K562 (cell line): ENCODE measurements around the gene ALG12. TPM values are rescaled to one million over a fixed set of nuclear protein-coding genes. Genes with fewer than 3 reads are reported as not detected.

Source experiments
- MAX ChIP-seq: sonication (generic); formaldehyde crosslinking; IDR thresholded peaks from 2 replicates; pipeline ENCODE4 v1.9.0; 2022; ENCODE audit warnings: mild to moderate bottlenecking, missing genetic modification reagents
- POLR2A ChIP-seq: fragments of 450-650 bp; conservative IDR thresholded peaks from 2 replicates; pipeline ENCODE4 v1.6.1; 2016
- VEZF1 ChIP-seq: fragments of 200-800 bp; sonication (Bioruptor generic); IDR thresholded peaks from 2 replicates; pipeline ENCODE4 v1.6.1; 2017; ENCODE audit warnings: missing genetic modification characterization, missing compliant biosample characterization
- ZBTB11 ChIP-seq, 3 experiments: fragments of 200-800 bp in 1 of 3; fragments of 250-450 bp in 1 of 3; fragments of 450-650 bp in 1 of 3; sonication (Bioruptor Pico) in 1 of 3; sonication (Bioruptor generic) in 1 of 3; formaldehyde crosslinking in 1 of 3; IDR thresholded peaks; 2 replicates each; pipeline versions ENCODE4 v1.6.1 to v1.8.0; 2016 to 2022; ENCODE audit warnings: mild to moderate bottlenecking in 2 of 3, missing genetic modification characterization in 2 of 3, missing compliant biosample characterization in 1 of 3, moderate library complexity in 1 of 3
- polyA plus RNA-seq, 8 experiments: library from polyadenylated mRNA; depleted of rRNA in 4 of 8; stranded (reverse) in 5 of 8; unstranded in 3 of 8; fragments of >200 nt; fragmentation: Nextera tagmentation in 2 of 8; fragmentation: Illumina TruSeq in 1 of 8; extraction: Ambion mirVana in 2 of 8; extraction: Trizol in 1 of 8; gene quantifications; 2 replicates each; pipeline versions ENCODE4 v1.2.1 to v1.2.3, GENCODE V29; 2011 to 2014; ENCODE audit warnings: inconsistent platforms in 1 of 8, missing spikeins in 1 of 8
- total RNA-seq, 7 experiments: library from RNA; depleted of rRNA in 6 of 7; stranded (reverse); fragments of >200 nt in 6 of 7; fragmentation: Illumina TruSeq in 2 of 7; extraction: Trizol in 2 of 7; gene quantifications; 2 replicates each; pipeline versions ENCODE4 v1.2.1 to v1.2.3, GENCODE V29; 2011 to 2021; ENCODE audit warnings: low replicate concordance in 1 of 7
- TF ChIP-seq, protein P1 (sequence below): fragments of 450-650 bp; IDR thresholded peaks from 2 replicates; pipeline ENCODE4 v1.6.1; 2016; ENCODE audit warnings: mild to moderate bottlenecking, moderate library complexity
- TF ChIP-seq, protein P2 (sequence below): fragments of 250-450 bp; sonication (Bioruptor Pico); IDR thresholded peaks from 2 replicates; pipeline ENCODE4 v1.4.0; 2020; ENCODE audit warnings: borderline replicate concordance

Gene ALG12
- total and polyA plus RNA-seq, 9 of the 15 experiments (the other 6 are each of a cell fraction or from before 2014, with no cell fraction given), result 0.20 to 8.5 (median 3.4) TPM

GRCh38 chr22:49960159-49961004 is 42.1 kb upstream of the ALG12 start, which contains the start of gene PIM3 (continued):
- TF ChIP-seq, protein P1, sequence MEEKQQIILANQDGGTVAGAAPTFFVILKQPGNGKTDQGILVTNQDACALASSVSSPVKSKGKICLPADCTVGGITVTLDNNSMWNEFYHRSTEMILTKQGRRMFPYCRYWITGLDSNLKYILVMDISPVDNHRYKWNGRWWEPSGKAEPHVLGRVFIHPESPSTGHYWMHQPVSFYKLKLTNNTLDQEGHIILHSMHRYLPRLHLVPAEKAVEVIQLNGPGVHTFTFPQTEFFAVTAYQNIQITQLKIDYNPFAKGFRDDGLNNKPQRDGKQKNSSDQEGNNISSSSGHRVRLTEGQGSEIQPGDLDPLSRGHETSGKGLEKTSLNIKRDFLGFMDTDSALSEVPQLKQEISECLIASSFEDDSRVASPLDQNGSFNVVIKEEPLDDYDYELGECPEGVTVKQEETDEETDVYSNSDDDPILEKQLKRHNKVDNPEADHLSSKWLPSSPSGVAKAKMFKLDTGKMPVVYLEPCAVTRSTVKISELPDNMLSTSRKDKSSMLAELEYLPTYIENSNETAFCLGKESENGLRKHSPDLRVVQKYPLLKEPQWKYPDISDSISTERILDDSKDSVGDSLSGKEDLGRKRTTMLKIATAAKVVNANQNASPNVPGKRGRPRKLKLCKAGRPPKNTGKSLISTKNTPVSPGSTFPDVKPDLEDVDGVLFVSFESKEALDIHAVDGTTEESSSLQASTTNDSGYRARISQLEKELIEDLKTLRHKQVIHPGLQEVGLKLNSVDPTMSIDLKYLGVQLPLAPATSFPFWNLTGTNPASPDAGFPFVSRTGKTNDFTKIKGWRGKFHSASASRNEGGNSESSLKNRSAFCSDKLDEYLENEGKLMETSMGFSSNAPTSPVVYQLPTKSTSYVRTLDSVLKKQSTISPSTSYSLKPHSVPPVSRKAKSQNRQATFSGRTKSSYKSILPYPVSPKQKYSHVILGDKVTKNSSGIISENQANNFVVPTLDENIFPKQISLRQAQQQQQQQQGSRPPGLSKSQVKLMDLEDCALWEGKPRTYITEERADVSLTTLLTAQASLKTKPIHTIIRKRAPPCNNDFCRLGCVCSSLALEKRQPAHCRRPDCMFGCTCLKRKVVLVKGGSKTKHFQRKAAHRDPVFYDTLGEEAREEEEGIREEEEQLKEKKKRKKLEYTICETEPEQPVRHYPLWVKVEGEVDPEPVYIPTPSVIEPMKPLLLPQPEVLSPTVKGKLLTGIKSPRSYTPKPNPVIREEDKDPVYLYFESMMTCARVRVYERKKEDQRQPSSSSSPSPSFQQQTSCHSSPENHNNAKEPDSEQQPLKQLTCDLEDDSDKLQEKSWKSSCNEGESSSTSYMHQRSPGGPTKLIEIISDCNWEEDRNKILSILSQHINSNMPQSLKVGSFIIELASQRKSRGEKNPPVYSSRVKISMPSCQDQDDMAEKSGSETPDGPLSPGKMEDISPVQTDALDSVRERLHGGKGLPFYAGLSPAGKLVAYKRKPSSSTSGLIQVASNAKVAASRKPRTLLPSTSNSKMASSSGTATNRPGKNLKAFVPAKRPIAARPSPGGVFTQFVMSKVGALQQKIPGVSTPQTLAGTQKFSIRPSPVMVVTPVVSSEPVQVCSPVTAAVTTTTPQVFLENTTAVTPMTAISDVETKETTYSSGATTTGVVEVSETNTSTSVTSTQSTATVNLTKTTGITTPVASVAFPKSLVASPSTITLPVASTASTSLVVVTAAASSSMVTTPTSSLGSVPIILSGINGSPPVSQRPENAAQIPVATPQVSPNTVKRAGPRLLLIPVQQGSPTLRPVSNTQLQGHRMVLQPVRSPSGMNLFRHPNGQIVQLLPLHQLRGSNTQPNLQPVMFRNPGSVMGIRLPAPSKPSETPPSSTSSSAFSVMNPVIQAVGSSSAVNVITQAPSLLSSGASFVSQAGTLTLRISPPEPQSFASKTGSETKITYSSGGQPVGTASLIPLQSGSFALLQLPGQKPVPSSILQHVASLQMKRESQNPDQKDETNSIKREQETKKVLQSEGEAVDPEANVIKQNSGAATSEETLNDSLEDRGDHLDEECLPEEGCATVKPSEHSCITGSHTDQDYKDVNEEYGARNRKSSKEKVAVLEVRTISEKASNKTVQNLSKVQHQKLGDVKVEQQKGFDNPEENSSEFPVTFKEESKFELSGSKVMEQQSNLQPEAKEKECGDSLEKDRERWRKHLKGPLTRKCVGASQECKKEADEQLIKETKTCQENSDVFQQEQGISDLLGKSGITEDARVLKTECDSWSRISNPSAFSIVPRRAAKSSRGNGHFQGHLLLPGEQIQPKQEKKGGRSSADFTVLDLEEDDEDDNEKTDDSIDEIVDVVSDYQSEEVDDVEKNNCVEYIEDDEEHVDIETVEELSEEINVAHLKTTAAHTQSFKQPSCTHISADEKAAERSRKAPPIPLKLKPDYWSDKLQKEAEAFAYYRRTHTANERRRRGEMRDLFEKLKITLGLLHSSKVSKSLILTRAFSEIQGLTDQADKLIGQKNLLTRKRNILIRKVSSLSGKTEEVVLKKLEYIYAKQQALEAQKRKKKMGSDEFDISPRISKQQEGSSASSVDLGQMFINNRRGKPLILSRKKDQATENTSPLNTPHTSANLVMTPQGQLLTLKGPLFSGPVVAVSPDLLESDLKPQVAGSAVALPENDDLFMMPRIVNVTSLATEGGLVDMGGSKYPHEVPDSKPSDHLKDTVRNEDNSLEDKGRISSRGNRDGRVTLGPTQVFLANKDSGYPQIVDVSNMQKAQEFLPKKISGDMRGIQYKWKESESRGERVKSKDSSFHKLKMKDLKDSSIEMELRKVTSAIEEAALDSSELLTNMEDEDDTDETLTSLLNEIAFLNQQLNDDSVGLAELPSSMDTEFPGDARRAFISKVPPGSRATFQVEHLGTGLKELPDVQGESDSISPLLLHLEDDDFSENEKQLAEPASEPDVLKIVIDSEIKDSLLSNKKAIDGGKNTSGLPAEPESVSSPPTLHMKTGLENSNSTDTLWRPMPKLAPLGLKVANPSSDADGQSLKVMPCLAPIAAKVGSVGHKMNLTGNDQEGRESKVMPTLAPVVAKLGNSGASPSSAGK, result peak; percentile 90; the same call in 1 of the 2 replicates
- TF ChIP-seq, protein P2, sequence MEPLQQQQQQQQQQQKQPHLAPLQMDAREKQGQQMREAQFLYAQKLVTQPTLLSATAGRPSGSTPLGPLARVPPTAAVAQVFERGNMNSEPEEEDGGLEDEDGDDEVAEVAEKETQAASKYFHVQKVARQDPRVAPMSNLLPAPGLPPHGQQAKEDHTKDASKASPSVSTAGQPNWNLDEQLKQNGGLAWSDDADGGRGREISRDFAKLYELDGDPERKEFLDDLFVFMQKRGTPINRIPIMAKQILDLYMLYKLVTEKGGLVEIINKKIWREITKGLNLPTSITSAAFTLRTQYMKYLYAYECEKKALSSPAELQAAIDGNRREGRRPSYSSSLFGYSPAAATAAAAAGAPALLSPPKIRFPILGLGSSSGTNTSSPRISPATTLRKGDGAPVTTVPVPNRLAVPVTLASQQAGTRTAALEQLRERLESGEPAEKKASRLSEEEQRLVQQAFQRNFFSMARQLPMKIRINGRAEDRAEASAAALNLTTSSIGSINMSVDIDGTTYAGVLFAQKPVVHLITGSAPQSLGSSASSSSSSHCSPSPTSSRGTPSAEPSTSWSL, result no peak
- TF ChIP-seq POLR2A, result peak; percentile 75
- peak; percentile 98 for TF ChIP-seq MAX (CRISPR knock-in tag)
- peak; percentile 79 for TF ChIP-seq VEZF1 (CRISPR knock-in tag)
- TF ChIP-seq ZBTB11 (CRISPR knock-in tag; IDR thresholded peaks at IDR 0.05), result peak in 1 of 3 experiments; percentile 77; a peak in 2 of 6 replicates
